Mammary epithelial cell (primary cell): Measurements from ENCODE around the gene IL17A.

ENCODE experiments used
- EZH2 ChIP-seq: IDR thresholded peaks from 2 replicates; pipeline ENCODE4 v1.6.1; 2012; ENCODE audit warnings: low read length, inconsistent platforms, borderline replicate concordance
- TF ChIP-seq, protein P1 (sequence below), 2 donors: IDR thresholded peaks in 1 of 2; conservative IDR thresholded peaks in 1 of 2; 2 replicates each; pipeline ENCODE4 v1.5.1; 2011 to 2012; ENCODE audit warnings: inconsistent platforms in 2 of 2, low read length in 2 of 2, mild to moderate bottlenecking in 2 of 2, control low read depth in 1 of 2, low read depth in 1 of 2; ENCODE audit not compliant: insufficient read depth in 1 of 2; ENCODE audit errors: extremely low read depth in 1 of 2

GRCh38 chr6:52167267-52167666 lies 18.9 kb upstream of the IL17A start:
- TF ChIP-seq, protein P1, sequence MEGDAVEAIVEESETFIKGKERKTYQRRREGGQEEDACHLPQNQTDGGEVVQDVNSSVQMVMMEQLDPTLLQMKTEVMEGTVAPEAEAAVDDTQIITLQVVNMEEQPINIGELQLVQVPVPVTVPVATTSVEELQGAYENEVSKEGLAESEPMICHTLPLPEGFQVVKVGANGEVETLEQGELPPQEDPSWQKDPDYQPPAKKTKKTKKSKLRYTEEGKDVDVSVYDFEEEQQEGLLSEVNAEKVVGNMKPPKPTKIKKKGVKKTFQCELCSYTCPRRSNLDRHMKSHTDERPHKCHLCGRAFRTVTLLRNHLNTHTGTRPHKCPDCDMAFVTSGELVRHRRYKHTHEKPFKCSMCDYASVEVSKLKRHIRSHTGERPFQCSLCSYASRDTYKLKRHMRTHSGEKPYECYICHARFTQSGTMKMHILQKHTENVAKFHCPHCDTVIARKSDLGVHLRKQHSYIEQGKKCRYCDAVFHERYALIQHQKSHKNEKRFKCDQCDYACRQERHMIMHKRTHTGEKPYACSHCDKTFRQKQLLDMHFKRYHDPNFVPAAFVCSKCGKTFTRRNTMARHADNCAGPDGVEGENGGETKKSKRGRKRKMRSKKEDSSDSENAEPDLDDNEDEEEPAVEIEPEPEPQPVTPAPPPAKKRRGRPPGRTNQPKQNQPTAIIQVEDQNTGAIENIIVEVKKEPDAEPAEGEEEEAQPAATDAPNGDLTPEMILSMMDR (conservative IDR thresholded peaks at IDR 0.05 in 1 of 2, IDR thresholded peaks at IDR 0.05 in 1 of 2; ENCODE audit: extremely low read depth in 1 of 2, insufficient read depth in 1 of 2, low read depth in 1 of 2, low read length in 2 of 2): no peak
- no peak for TF ChIP-seq EZH2
